AG08396 (cell line): ENCODE results near the gene TCEA3.

ENCODE experiments used
- DNase-seq: peaks from one replicate; pipeline ENCODE4 v3.0.0; 2012; ENCODE audit warnings: low spot score, mixed read lengths

The TCEA3 gene

GRCh38 chr1:23367791-23368561 is 56.6 kb downstream of the TCEA3 start:
- DNase-seq, result peak; percentile 98

- no peak for DNase-seq
These were observed 57.1 kb downstream of the TCEA3 start for GRCh38 chr1:23367451-23367790.

GRCh38 chr1:23366598-23366997 is 58.0 kb downstream of the TCEA3 start:
- no peak for DNase-seq

GRCh38 chr1:23366146-23366545 is 58.4 kb downstream of the TCEA3 start:
- DNase-seq, result no peak

- no peak for DNase-seq
These were observed 62.3 kb downstream of the TCEA3 start for GRCh38 chr1:23362218-23362713.

- DNase-seq, result no peak
These were observed 66.2 kb downstream of the TCEA3 start for GRCh38 chr1:23358310-23358875.

- no peak for DNase-seq
These were observed 67.2 kb downstream of the TCEA3 start for GRCh38 chr1:23357138-23357908.

GRCh38 chr1:23356471-23357137 is 67.9 kb downstream of the TCEA3 start:
- no peak for DNase-seq

- no peak for DNase-seq
These were observed 70.3 kb downstream of the TCEA3 start for GRCh38 chr1:23354245-23354644.

- DNase-seq, result no peak
These were observed 72.4 kb downstream of the TCEA3 start for GRCh38 chr1:23352096-23352695.

- no peak for DNase-seq
These were observed 78.6 kb downstream of the TCEA3 start for GRCh38 chr1:23345920-23346319.

- peak; percentile 5 for DNase-seq
These were observed 79.5 kb downstream of the TCEA3 start for GRCh38 chr1:23344987-23345472.

- peak; percentile 99 for DNase-seq
These were observed 80.2 kb downstream of the TCEA3 start, which contains the start of gene HNRNPR for GRCh38 chr1:23344111-23344986. Gene HNRNPR (minus strand): TSS chr1:23344284. CDS start chr1:23341008, 3,276 bp downstream.

- peak; percentile 46 for DNase-seq
These were observed 81.1 kb downstream of the TCEA3 start for GRCh38 chr1:23343221-23344110.

- DNase-seq, result no peak
These were observed 82.4 kb downstream of the TCEA3 start for GRCh38 chr1:23341931-23342692.

GRCh38 chr1:23339632-23340031 is 84.9 kb downstream of the TCEA3 start:
- no peak for DNase-seq

- DNase-seq, result no peak
These were observed 86.7 kb downstream of the TCEA3 start for GRCh38 chr1:23337869-23338268.

GRCh38 chr1:23331713-23332112 is 92.8 kb downstream of the TCEA3 start:
- DNase-seq, result no peak
